HCT116 (cell line): ENCODE measurements around the gene GLDN. TPM values are rescaled to one million over a fixed set of nuclear protein-coding genes. Genes with fewer than 3 reads are reported as not detected.

ENCODE experiments used
- ATAC-seq: fragments of 200-7000 bp; cut with Tn5 transposase; 2 replicates; pipeline ENCODE4 v1.9.1; 2020; ENCODE audit warnings: mild to moderate bottlenecking, moderate library complexity
- BruUV-seq: library from RNA; stranded (reverse); fragments of 400-500 nt; replicated peaks from 2 replicates; lab custom pipeline; 2021; lab: Mats Ljungman, UMichigan
- CTCF ChIA-PET: fragments of 300-600 bp; sonication (Branson Sonifier 250); formaldehyde crosslinking; loops from one replicate; lab custom pipeline; 2021; ENCODE audit warnings: antibody characterized with exemption; lab: Charles Lee
- POLR2A ChIA-PET: fragments of 300-600, 350-600 bp; sonication (Branson Sonifier 250); formaldehyde crosslinking; loops from one replicate; lab custom pipeline; 2021; ENCODE audit warnings: antibody characterized with exemption; lab: Charles Lee
- RAD21 ChIA-PET, 2 experiments: fragments of 300-600 bp; sonication (Branson Sonifier 250); formaldehyde crosslinking; loops; one replicate each; lab custom pipeline; 2023; ENCODE audit warnings: low total read pairs in 2 of 2; ENCODE audit not compliant: uncharacterized antibody in 2 of 2, unreplicated experiment in 2 of 2, low non-redundant PET in 1 of 2; lab: Charles Lee
- DNase-seq: peaks from one replicate; pipeline ENCODE4 v3.0.0-alpha.2; 2010; ENCODE audit warnings: low read depth, low spot score
- H2AFZ ChIP-seq: fragments of 200-600 bp; shearing (Covaris generic), sonication (generic); 2 replicates; pipeline ENCODE4 v1.6.1; 2017; ENCODE audit warnings: low read depth, mixed run types, mixed read lengths, antibody characterized with exemption, low read length; ENCODE audit not compliant: poor library complexity, severe bottlenecking
- H3K27ac ChIP-seq: 2 replicates; pipeline ENCODE4 v1.5.1; 2012; ENCODE audit warnings: low read depth, low read length
- H3K27me3 ChIP-seq: fragments of 200-600 bp; sonication (generic); 2 replicates; pipeline ENCODE4 v1.6.1; 2016; ENCODE audit warnings: mixed run types, low read length, mixed read lengths; ENCODE audit not compliant: insufficient read depth
- H3K36me3 ChIP-seq, 2 experiments: fragments of 200-500 bp in 1 of 2; fragments of 200-600 bp in 1 of 2; sonication (Bioruptor generic) in 1 of 2; sonication (generic) in 1 of 2; 2 replicates each; pipeline versions ENCODE4 v1.5.1 to v1.6.1; 2014 to 2016; ENCODE audit warnings: low read length in 2 of 2, inconsistent platforms in 1 of 2, mixed read lengths in 1 of 2, mixed run types in 1 of 2; ENCODE audit not compliant: insufficient read depth in 2 of 2, control insufficient read depth in 1 of 2
- H3K4me1 ChIP-seq, 2 experiments: fragments of 200-600 bp in 1 of 2; sonication (generic) in 1 of 2; 2 replicates each; pipeline versions ENCODE4 v1.5.1 to v1.6.1; 2012 to 2017; ENCODE audit warnings: low read length in 2 of 2, inconsistent platforms in 1 of 2, mild to moderate bottlenecking in 1 of 2, mixed read lengths in 1 of 2, mixed run types in 1 of 2, moderate library complexity in 1 of 2; ENCODE audit not compliant: insufficient read depth in 2 of 2, control insufficient read depth in 1 of 2
- H3K4me2 ChIP-seq: fragments of 200-600 bp; sonication (generic); 2 replicates; pipeline ENCODE4 v1.6.1; 2017; ENCODE audit warnings: mixed run types, low read length, mixed read lengths
- H3K4me3 ChIP-seq, 2 experiments: fragments of 200-600 bp in 1 of 2; sonication (generic) in 1 of 2; replicated peaks in 1 of 2; 2 replicates each; pipeline ENCODE4 v1.5.1; 2011 to 2016; ENCODE audit warnings: low read length in 2 of 2, control low read depth in 1 of 2, low read depth in 1 of 2, mild to moderate bottlenecking in 1 of 2, mixed read lengths in 1 of 2, mixed run types in 1 of 2
- H3K79me2 ChIP-seq: fragments of 200-600 bp; sonication (generic); 2 replicates; pipeline ENCODE4 v1.6.1; 2017; ENCODE audit warnings: mild to moderate bottlenecking, mixed run types, low read length, moderate library complexity, mixed read lengths; ENCODE audit not compliant: insufficient read depth
- H3K9ac ChIP-seq: fragments of 200-600 bp; sonication (generic); 2 replicates; pipeline ENCODE4 v1.6.1; 2016; ENCODE audit warnings: low read length, mixed read lengths
- H3K9me2 ChIP-seq: fragments of 200-600 bp; sonication (generic), shearing (Covaris generic); 2 replicates; pipeline ENCODE4 v1.6.1; 2017; ENCODE audit warnings: mixed run types, mild to moderate bottlenecking, moderate library complexity; ENCODE audit not compliant: insufficient read depth
- H3K9me3 ChIP-seq, 2 experiments: fragments of 200-500 bp in 1 of 2; fragments of 200-600 bp in 1 of 2; sonication (Bioruptor generic) in 1 of 2; sonication (generic) in 1 of 2; 2 replicates each; pipeline ENCODE4 v1.6.1; 2014 to 2017; ENCODE audit warnings: low read length in 2 of 2, mixed read lengths in 2 of 2, inconsistent platforms in 1 of 2, low read depth in 1 of 2, mild to moderate bottlenecking in 1 of 2, mixed run types in 1 of 2, moderate library complexity in 1 of 2; ENCODE audit not compliant: control insufficient read depth in 1 of 2, insufficient read depth in 1 of 2
- H4K20me1 ChIP-seq: fragments of 200-600 bp; sonication (generic), shearing (Covaris generic); 2 replicates; pipeline ENCODE4 v1.6.1; 2017; ENCODE audit warnings: mixed run types, mild to moderate bottlenecking, moderate library complexity; ENCODE audit not compliant: insufficient read depth
- CTCF ChIP-seq, 3 experiments: fragments of 200-600 bp in 1 of 3; sonication (generic) in 1 of 3; IDR thresholded peaks in 2 of 3; conservative IDR thresholded peaks in 1 of 3; 2 replicates each; pipeline ENCODE4 v1.5.1; 2012 to 2017; ENCODE audit warnings: low read depth in 2 of 3, low read length in 2 of 3, antibody characterized with exemption in 1 of 3, borderline replicate concordance in 1 of 3, control low read depth in 1 of 3, mild to moderate bottlenecking in 1 of 3, mixed read lengths in 1 of 3, mixed run types in 1 of 3, moderate library complexity in 1 of 3; ENCODE audit not compliant: insufficient read depth in 1 of 3
- EGR1 ChIP-seq: IDR thresholded peaks from 2 replicates; pipeline ENCODE4 v1.6.1; 2012; ENCODE audit warnings: low read depth
- ELF1 ChIP-seq: IDR thresholded peaks from 2 replicates; pipeline ENCODE4 v1.6.1; 2012; ENCODE audit warnings: low read depth, borderline replicate concordance
- FOSL1 ChIP-seq: IDR thresholded peaks from 2 replicates; pipeline ENCODE4 v1.6.1; 2012; ENCODE audit warnings: low read depth
- POLR2AphosphoS5 ChIP-seq: IDR thresholded peaks from 2 replicates; pipeline ENCODE4 v1.6.1; 2011; ENCODE audit warnings: mild to moderate bottlenecking, low read depth, low read length, moderate library complexity
- RAD21 ChIP-seq: IDR thresholded peaks from 2 replicates; pipeline ENCODE4 v1.6.1; 2012; ENCODE audit warnings: low read depth, mild to moderate bottlenecking
- SIN3A ChIP-seq: IDR thresholded peaks from 2 replicates; pipeline ENCODE4 v1.6.1; 2012; ENCODE audit warnings: low read depth
- intact Hi-C: fragments of 100-400 bp; cut with micrococcal nuclease; formaldehyde crosslinking; loops from 2 replicates; pipeline ENCODE4 v1.10.0; 2022
- total RNA-seq: library from RNA; stranded (reverse); gene quantifications from one replicate; pipeline ENCODE4 v1.2.1, GENCODE V29; 2021; ENCODE audit not compliant: unreplicated experiment

GLDN gene
- total RNA-seq, 1 experiment from 2014 or later: 3.0 TPM

- TF ChIP-seq CTCF (IDR thresholded peaks at IDR 0.05 in 2 of 3, conservative IDR thresholded peaks at IDR 0.05 in 1 of 3; ENCODE audit: borderline replicate concordance in 1 of 3, insufficient read depth in 1 of 3, low read depth in 2 of 3, low read length in 2 of 3): no peak
Measured at GRCh38 chr15:51356983-51357382, 15.5 kb downstream of the GLDN start (continued).

- ChIA-PET CTCF (no interaction called here), RAD21 (no interaction called here), POLR2A (no interaction called here)
- Histone ChIP-seq H3K9me3 (no peaks in the 10 kb centered on the region), H3K9ac (no peak overlapping the region), H3K9me2 (no peaks in the 10 kb centered on the region), H3K79me2 (no peaks in the 10 kb centered on the region), H3K27ac (no peak overlapping the region), H3K36me3 (no peaks in the 10 kb centered on the region), H3K4me2 (no peak overlapping the region), H3K27me3 (no peaks in the 10 kb centered on the region), H3K4me3 (no peak overlapping the region), H4K20me1 (no peaks in the 10 kb centered on the region), H2AFZ (no peak overlapping the region), H3K4me1 (no peaks in the 10 kb centered on the region)
- TF ChIP-seq RAD21 (no peak), SIN3A (no peak)
- intact Hi-C loops: no loop called here
- BruUV-seq: no TSS peak
- ATAC-seq (no peak), DNase-seq (no peak)
Measured at GRCh38 chr15:51359981-51360380, 18.5 kb downstream of the GLDN start.

GRCh38 chr15:51363383-51363782 lies 21.9 kb downstream of the GLDN start:
- Histone ChIP-seq H3K9me2 (no peaks in the 10 kb centered on the region), H3K79me2 (no peaks in the 10 kb centered on the region), H3K4me1 (no peaks in the 10 kb centered on the region), H3K9ac (no peak overlapping the region), H4K20me1 (no peaks in the 10 kb centered on the region), H3K4me3 (no peak overlapping the region), H3K27me3 (no peaks in the 10 kb centered on the region), H3K4me2 (no peak overlapping the region), H2AFZ (no peak overlapping the region)
- ATAC-seq: no peak
- BruUV-seq: no TSS peak
- intact Hi-C loops: no loop called here
- TF ChIP-seq CTCF (IDR thresholded peaks at IDR 0.05 in 2 of 3, conservative IDR thresholded peaks at IDR 0.05 in 1 of 3; ENCODE audit: borderline replicate concordance in 1 of 3, insufficient read depth in 1 of 3, low read depth in 2 of 3, low read length in 2 of 3) (no peak), EGR1 (no peak), POLR2AphosphoS5 (no peak), ELF1 (no peak), FOSL1 (no peak), SIN3A (no peak)
- TF ChIP-seq, all 23 proteins: peak for 0
- Histone ChIP-seq H3K27ac (no peak overlapping the region), H3K36me3 (no peaks in the 10 kb centered on the region), H3K9me3 (no peaks in the 10 kb centered on the region)
- DNase-seq: no peak
- POLR2A ChIA-PET: no interaction called here
- CTCF ChIA-PET: no interaction called here
- RAD21 ChIA-PET: no interaction called here
